Neural cell (in vitro differentiated cells): ENCODE data around the gene CCDC12. TPM values are rescaled to one million over a fixed set of nuclear protein-coding genes. Genes with fewer than 3 reads are reported as not detected.

ENCODE experiments used
- H2AFZ ChIP-seq: fragments of 200-600, 300-800 bp; sonication (generic), shearing (Covaris generic); 2 replicates; pipeline ENCODE4 v1.6.0; 2014; ENCODE audit warnings: low read depth, mild to moderate bottlenecking, antibody characterized with exemption, low read length, moderate library complexity
- H3F3A ChIP-seq: fragments of 200-600 bp; shearing (Covaris generic); 2 replicates; pipeline ENCODE4 v1.6.1; 2016; ENCODE audit warnings: mild to moderate bottlenecking, moderate library complexity, mixed read lengths, antibody characterized with exemption, low read length; ENCODE audit not compliant: insufficient read depth, poor library complexity, severe bottlenecking
- H3K27ac ChIP-seq: fragments of 200-600, 300-800 bp; sonication (generic), shearing (Covaris generic); 2 replicates; pipeline ENCODE4 v1.5.1; 2014; ENCODE audit warnings: mild to moderate bottlenecking, low read length, moderate library complexity
- H3K27me3 ChIP-seq: fragments of 300-800, 200-600 bp; sonication (generic), shearing (Covaris generic); 2 replicates; pipeline ENCODE4 v1.6.0; 2014; ENCODE audit warnings: mild to moderate bottlenecking, low read depth, low read length, moderate library complexity; ENCODE audit not compliant: insufficient read depth
- H3K36me3 ChIP-seq: fragments of 300-800, 200-600 bp; sonication (generic), shearing (Covaris generic); 2 replicates; pipeline ENCODE4 v1.5.1; 2014; ENCODE audit warnings: mild to moderate bottlenecking, antibody characterized with exemption, low read length, moderate library complexity; ENCODE audit not compliant: insufficient read depth
- H3K4me2 ChIP-seq: fragments of 300-800, 200-600 bp; sonication (generic), shearing (Covaris generic); 2 replicates; pipeline ENCODE4 v1.6.0; 2014; ENCODE audit warnings: mild to moderate bottlenecking, low read length
- H3K4me3 ChIP-seq: fragments of 300-800, 200-600 bp; sonication (generic), shearing (Covaris generic); 2 replicates; pipeline ENCODE4 v1.5.1; 2014; ENCODE audit warnings: mild to moderate bottlenecking, low read length, moderate library complexity
- H3K79me2 ChIP-seq: fragments of 200-600 bp; shearing (Covaris generic); replicated peaks from 2 replicates; pipeline ENCODE4 v1.6.0; 2014; ENCODE audit warnings: mild to moderate bottlenecking, low read length, moderate library complexity; ENCODE audit not compliant: insufficient read depth
- H3K9ac ChIP-seq: fragments of 300-800, 200-600 bp; sonication (generic), shearing (Covaris generic); 2 replicates; pipeline ENCODE4 v1.6.1; 2016; ENCODE audit warnings: mild to moderate bottlenecking, low read length, mixed read lengths
- H3K9me2 ChIP-seq: fragments of 200-600 bp; shearing (Covaris generic); 2 replicates; pipeline ENCODE4 v1.6.1; 2016; ENCODE audit warnings: mild to moderate bottlenecking, low read length, mixed read lengths; ENCODE audit not compliant: insufficient read depth
- H3K9me3 ChIP-seq: fragments of 200-600, 300-800 bp; sonication (generic), shearing (Covaris generic); 2 replicates; pipeline ENCODE4 v1.6.1; 2016; ENCODE audit warnings: mild to moderate bottlenecking, mixed run types, low read length, moderate library complexity, mixed read lengths
- H4K20me1 ChIP-seq: fragments of 200-600 bp; shearing (Covaris generic); 2 replicates; pipeline ENCODE4 v1.6.1; 2016; ENCODE audit warnings: mild to moderate bottlenecking, mixed run types; ENCODE audit not compliant: insufficient read depth
- CTCF ChIP-seq: fragments of 450-650 bp; IDR thresholded peaks from 2 replicates; pipeline ENCODE4 v1.5.1; 2014; ENCODE audit warnings: antibody characterized with exemption, mild to moderate bottlenecking, moderate library complexity; ENCODE audit not compliant: poor library complexity, severe bottlenecking
- EP300 ChIP-seq: fragments of 450-650 bp; conservative IDR thresholded peaks from 2 replicates; pipeline ENCODE4 v1.6.1; 2014; ENCODE audit warnings: antibody characterized with exemption, mild to moderate bottlenecking, moderate library complexity; ENCODE audit not compliant: poor library complexity, severe bottlenecking
- EZH2 ChIP-seq: fragments of 200-600, 300-800 bp; shearing (Covaris generic), sonication (generic); IDR thresholded peaks from 2 replicates; pipeline ENCODE4 v1.6.1; 2014; ENCODE audit warnings: antibody characterized with exemption, low read length, borderline replicate concordance, mild to moderate bottlenecking; ENCODE audit not compliant: insufficient read depth, poor library complexity, severe bottlenecking
- MXI1 ChIP-seq: fragments of 450-650 bp; conservative IDR thresholded peaks from 2 replicates; pipeline ENCODE4 v1.6.1; 2014; ENCODE audit warnings: antibody characterized with exemption, mild to moderate bottlenecking; ENCODE audit not compliant: poor library complexity, severe bottlenecking
- POLR2AphosphoS5 ChIP-seq: IDR thresholded peaks from 2 replicates; pipeline ENCODE4 v1.6.1; 2012
- RAD21 ChIP-seq: fragments of 450-650 bp; conservative IDR thresholded peaks from 2 replicates; pipeline ENCODE4 v1.6.1; 2014; ENCODE audit warnings: antibody characterized with exemption, mild to moderate bottlenecking, moderate library complexity
- SMC3 ChIP-seq: fragments of 450-650 bp; conservative IDR thresholded peaks from 2 replicates; pipeline ENCODE4 v1.6.1; 2014; ENCODE audit warnings: antibody characterized with exemption, mild to moderate bottlenecking, moderate library complexity; ENCODE audit not compliant: poor library complexity
- TAF1 ChIP-seq: IDR thresholded peaks from 2 replicates; pipeline ENCODE4 v1.6.1; 2012; ENCODE audit warnings: low read depth
- polyA plus RNA-seq: library from polyadenylated mRNA; depleted of rRNA; stranded (reverse); fragments of >200 nt; gene quantifications from 2 replicates; pipeline ENCODE4 v1.2.3, GENCODE V29; 2014
- TF ChIP-seq, protein P1 (sequence below): IDR thresholded peaks from 2 replicates; pipeline ENCODE4 v1.6.1; 2012; ENCODE audit warnings: borderline replicate concordance

CCDC12 gene
- polyA plus RNA-seq, 1 donor from 2014 or later, result 46.4 TPM

GRCh38 chr3:46993986-46994385, 17.4 kb upstream of the CCDC12 start:
- Histone ChIP-seq H3K4me2 (no peak overlapping the region), H2AFZ (no peak overlapping the region), H3K9me2 (no peaks in the 10 kb centered on the region), H3F3A (no peaks in the 10 kb centered on the region), H3K9ac (no peak overlapping the region), H3K27ac (no peak overlapping the region), H3K79me2 (no peaks in the 10 kb centered on the region), H3K9me3 (no peaks in the 10 kb centered on the region), H3K4me3 (no peak overlapping the region), H3K36me3 (no peaks in the 10 kb centered on the region), H3K27me3 (no peaks in the 10 kb centered on the region), H4K20me1 (no peaks in the 10 kb centered on the region)
- no peak for TF ChIP-seq MXI1
- TF ChIP-seq TAF1, result no peak
- no peak for TF ChIP-seq POLR2AphosphoS5
- no peak for TF ChIP-seq RAD21
- TF ChIP-seq CTCF, result no peak
- TF ChIP-seq SMC3, result no peak
- TF ChIP-seq, protein P1, sequence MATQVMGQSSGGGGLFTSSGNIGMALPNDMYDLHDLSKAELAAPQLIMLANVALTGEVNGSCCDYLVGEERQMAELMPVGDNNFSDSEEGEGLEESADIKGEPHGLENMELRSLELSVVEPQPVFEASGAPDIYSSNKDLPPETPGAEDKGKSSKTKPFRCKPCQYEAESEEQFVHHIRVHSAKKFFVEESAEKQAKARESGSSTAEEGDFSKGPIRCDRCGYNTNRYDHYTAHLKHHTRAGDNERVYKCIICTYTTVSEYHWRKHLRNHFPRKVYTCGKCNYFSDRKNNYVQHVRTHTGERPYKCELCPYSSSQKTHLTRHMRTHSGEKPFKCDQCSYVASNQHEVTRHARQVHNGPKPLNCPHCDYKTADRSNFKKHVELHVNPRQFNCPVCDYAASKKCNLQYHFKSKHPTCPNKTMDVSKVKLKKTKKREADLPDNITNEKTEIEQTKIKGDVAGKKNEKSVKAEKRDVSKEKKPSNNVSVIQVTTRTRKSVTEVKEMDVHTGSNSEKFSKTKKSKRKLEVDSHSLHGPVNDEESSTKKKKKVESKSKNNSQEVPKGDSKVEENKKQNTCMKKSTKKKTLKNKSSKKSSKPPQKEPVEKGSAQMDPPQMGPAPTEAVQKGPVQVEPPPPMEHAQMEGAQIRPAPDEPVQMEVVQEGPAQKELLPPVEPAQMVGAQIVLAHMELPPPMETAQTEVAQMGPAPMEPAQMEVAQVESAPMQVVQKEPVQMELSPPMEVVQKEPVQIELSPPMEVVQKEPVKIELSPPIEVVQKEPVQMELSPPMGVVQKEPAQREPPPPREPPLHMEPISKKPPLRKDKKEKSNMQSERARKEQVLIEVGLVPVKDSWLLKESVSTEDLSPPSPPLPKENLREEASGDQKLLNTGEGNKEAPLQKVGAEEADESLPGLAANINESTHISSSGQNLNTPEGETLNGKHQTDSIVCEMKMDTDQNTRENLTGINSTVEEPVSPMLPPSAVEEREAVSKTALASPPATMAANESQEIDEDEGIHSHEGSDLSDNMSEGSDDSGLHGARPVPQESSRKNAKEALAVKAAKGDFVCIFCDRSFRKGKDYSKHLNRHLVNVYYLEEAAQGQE, result no peak
- no peak for TF ChIP-seq EZH2
- TF ChIP-seq EP300, result no peak

DNA sequence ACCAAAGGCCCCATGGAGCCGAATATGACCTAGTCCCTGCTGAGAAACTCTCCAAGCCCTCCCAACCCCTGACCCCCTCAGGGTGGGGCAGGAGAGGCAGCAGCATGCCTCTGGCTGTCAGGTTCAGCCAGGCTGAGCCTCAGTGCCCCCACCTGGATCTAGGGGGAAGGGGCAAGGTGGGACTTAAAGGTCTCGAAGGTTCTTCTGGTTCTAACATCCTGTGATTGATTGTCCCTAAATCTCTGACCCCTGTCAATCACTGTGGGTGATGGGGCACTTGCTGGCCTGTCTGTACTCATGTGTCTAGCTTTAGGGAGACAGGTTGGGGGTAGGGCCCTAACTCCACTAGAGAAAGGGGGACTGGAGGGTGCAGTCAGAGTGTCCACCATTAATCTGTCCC, 16.7 kb upstream of the CCDC12 start:
- H3K4me2 ChIP-seq, result no peak overlapping the region
- H3F3A ChIP-seq, result no peaks in the 10 kb centered on the region
- no peaks in the 10 kb centered on the region for H3K79me2 ChIP-seq
- H4K20me1 ChIP-seq, result no peaks in the 10 kb centered on the region
- H3K27ac ChIP-seq, result no peak overlapping the region
- no peak overlapping the region for H3K9ac ChIP-seq
- no peaks in the 10 kb centered on the region for H3K27me3 ChIP-seq
- no peaks in the 10 kb centered on the region for H3K9me3 ChIP-seq
- no peaks in the 10 kb centered on the region for H3K36me3 ChIP-seq
- no peak overlapping the region for H2AFZ ChIP-seq
- TF ChIP-seq TAF1, result no peak
- TF ChIP-seq, protein P1, result no peak
- no peak for TF ChIP-seq EP300
- TF ChIP-seq CTCF, result no peak
- no peak for TF ChIP-seq SMC3
- TF ChIP-seq EZH2, result no peak
- no peak for TF ChIP-seq MXI1
- no peak overlapping the region for H3K4me3 ChIP-seq
- H3K9me2 ChIP-seq, result no peaks in the 10 kb centered on the region
